NT2/D1 (cell line): ENCODE data around the gene ZNF100.

Source experiments
- SUZ12 ChIP-seq: IDR thresholded peaks from 2 replicates; pipeline ENCODE4 v1.6.1; 2011; ENCODE audit not compliant: insufficient read length, insufficient read depth; ENCODE audit errors: extremely low read depth
- YY1 ChIP-seq: IDR thresholded peaks from 2 replicates; pipeline ENCODE4 v1.6.1; 2011; ENCODE audit not compliant: insufficient read length, insufficient read depth
- ZNF274 ChIP-seq: IDR thresholded peaks from 2 replicates; pipeline ENCODE4 v1.6.1; 2011; ENCODE audit warnings: mild to moderate bottlenecking, low read depth, low read length

- TF ChIP-seq SUZ12 (no peak), ZNF274 (no peak), YY1 (no peak)
These were observed 19.3 kb downstream of the ZNF100 start for GRCh38 chr19:21748088-21748487.
